Measurements from ENCODE around the gene ABHD4. TPM values are rescaled to one million over a fixed set of nuclear protein-coding genes. Genes with fewer than 3 reads are reported as not detected.

Gene ABHD4
- total and polyA plus RNA-seq, 11 donors, result 10.4 to 35.5 (median 24.3) TPM

- WGBS, 4 donors, result 74 to 88% (median 84%) methylated on average over 2 of the region's 2 CpGs
- Histone ChIP-seq H3K4me3 (no peak overlapping the region), H3K27me3 (peaks cover 0 to 5% (median 0%) of the 10 kb centered on the region in 9 donors), H3K4me1 (peaks cover 0 to 15% (median 7%) of the 10 kb centered on the region in 12 donors), H3K27ac (no peak overlapping the region), H3K36me3 (no peaks in the 10 kb centered on the region), H3K9me3 (no peaks in the 10 kb centered on the region)
- ATAC-seq (no peak), DNase-seq (no peak)
- TF ChIP-seq, protein P1, sequence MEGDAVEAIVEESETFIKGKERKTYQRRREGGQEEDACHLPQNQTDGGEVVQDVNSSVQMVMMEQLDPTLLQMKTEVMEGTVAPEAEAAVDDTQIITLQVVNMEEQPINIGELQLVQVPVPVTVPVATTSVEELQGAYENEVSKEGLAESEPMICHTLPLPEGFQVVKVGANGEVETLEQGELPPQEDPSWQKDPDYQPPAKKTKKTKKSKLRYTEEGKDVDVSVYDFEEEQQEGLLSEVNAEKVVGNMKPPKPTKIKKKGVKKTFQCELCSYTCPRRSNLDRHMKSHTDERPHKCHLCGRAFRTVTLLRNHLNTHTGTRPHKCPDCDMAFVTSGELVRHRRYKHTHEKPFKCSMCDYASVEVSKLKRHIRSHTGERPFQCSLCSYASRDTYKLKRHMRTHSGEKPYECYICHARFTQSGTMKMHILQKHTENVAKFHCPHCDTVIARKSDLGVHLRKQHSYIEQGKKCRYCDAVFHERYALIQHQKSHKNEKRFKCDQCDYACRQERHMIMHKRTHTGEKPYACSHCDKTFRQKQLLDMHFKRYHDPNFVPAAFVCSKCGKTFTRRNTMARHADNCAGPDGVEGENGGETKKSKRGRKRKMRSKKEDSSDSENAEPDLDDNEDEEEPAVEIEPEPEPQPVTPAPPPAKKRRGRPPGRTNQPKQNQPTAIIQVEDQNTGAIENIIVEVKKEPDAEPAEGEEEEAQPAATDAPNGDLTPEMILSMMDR (IDR thresholded peaks at IDR 0.05), result no peak
- no peak for TF ChIP-seq POLR2A (IDR thresholded peaks at IDR 0.05)
- intact Hi-C loops (cut with DNase I), result loop anchor here in 2 of 10 donors (10.0 kb wide), 2 partner anchors 121 to 171 kb away; partner anchors contain the start of gene OXA1L (in 1 of the 2)
Observed at GRCh38 chr14:22593601-22594000, 4.5 kb upstream of the ABHD4 start.

- H3K27me3 ChIP-seq, result peaks cover 0 to 5% (median 0%) of the 10 kb centered on the region in 9 donors
- no peak overlapping the region for H3K27ac ChIP-seq
- 44 to 60% (median 48%) methylated on average over 4 of the region's 4 CpGs for WGBS, 4 donors
- H3K4me3 ChIP-seq, result no peak overlapping the region
- H3K4me1 ChIP-seq, result peaks cover under 1 to 18% (median 10%) of the 10 kb centered on the region in 12 donors
- TF ChIP-seq, protein P1 (IDR thresholded peaks at IDR 0.05), result no peak
- no peak for TF ChIP-seq POLR2A (IDR thresholded peaks at IDR 0.05)
- no peak for ATAC-seq
- H3K9me3 ChIP-seq, result no peaks in the 10 kb centered on the region
- intact Hi-C loops (cut with DNase I), result loop anchor here in 2 of 10 donors (10.0 kb wide), 2 partner anchors 121 to 171 kb away; partner anchors contain the start of gene OXA1L (in 1 of the 2)
- no peaks in the 10 kb centered on the region for H3K36me3 ChIP-seq
- no peak for DNase-seq
Observed at GRCh38 chr14:22594156-22594716, 3.9 kb upstream of the ABHD4 start.

DNA sequence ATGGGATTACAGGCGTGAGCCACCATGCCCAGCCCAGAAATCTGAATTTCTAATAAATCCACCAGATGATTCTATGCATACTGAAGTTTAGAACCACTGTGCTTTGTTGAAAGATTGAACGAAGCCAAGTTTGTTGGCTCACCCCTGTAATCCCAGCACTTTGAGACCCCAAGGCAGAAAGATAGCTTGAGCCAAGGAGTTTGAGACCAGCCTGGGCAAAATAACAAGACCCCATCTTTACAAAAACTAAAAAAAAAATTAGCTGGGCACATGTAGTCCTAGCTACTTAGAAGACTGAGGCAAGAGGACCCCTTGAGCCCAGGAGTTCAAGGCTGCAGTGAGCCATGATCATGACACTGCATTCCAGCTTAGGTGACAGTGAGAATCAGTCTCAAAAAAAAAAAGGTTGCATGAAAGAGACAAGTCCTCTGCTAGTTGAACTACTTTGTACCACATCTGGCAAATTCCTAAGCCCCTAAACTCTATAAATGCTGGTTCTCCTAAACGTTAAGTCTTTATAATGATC, 1.7 kb upstream of the ABHD4 start:
- Histone ChIP-seq H3K36me3 (peaks cover 0 to 2% (median under 1%) of the 10 kb centered on the region in 9 donors), H3K4me3 (no peak overlapping the region), H3K4me1 (peaks cover 3 to 27% (median 17%) of the 10 kb centered on the region in 12 donors), H3K9me3 (no peaks in the 10 kb centered on the region), H3K27ac (no peak overlapping the region), H3K27me3 (peaks cover 0 to 5% (median 0%) of the 10 kb centered on the region in 9 donors)
- 80 to 94% (median 87%) methylated on average over 3 of the region's 3 CpGs for WGBS, 4 donors
- ATAC-seq (no peak), DNase-seq (no peak)
- intact Hi-C loops (cut with DNase I), result loop anchor here in 2 of 10 donors (10.0 kb wide), 2 partner anchors 118 to 168 kb away; partner anchors contain the start of gene OXA1L (in 1 of the 2)
- TF ChIP-seq POLR2A (IDR thresholded peaks at IDR 0.05), result no peak
- TF ChIP-seq, protein P1 (IDR thresholded peaks at IDR 0.05), result no peak

DNA sequence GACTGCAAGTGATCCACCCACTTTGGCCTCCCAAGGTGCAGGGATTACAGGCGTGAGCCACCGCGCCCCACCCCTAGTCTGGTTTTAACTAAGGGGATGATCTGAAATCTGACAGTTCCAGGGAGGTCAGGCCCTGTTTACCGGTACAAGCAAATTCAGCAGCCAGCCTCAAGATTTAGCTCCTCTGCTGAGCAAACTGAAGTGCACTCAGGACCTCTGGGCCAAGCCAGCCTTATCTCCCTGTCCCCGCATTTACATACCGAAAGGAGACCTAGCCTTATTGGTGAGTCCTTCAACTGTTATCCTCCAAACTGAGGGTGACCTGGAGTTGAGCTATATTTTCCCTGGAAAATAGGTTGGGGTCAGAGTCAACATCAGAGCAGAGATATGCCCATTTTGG, 835 bp upstream of the ABHD4 start:
- H3K27ac ChIP-seq, result peak overlapping the region in 3 of 12 donors; percentile 59 to 89 (median 85)
- peak overlapping the region in 7 of 12 donors; percentile 71 to 91 (median 85) for H3K4me3 ChIP-seq
- H3K9me3 ChIP-seq, result no peaks in the 10 kb centered on the region
- intact Hi-C loops (cut with DNase I), result loop anchor here in 2 of 10 donors (10.0 kb wide), 2 partner anchors 118 to 168 kb away; partner anchors contain the start of gene OXA1L (in 1 of the 2)
- TF ChIP-seq POLR2A (IDR thresholded peaks at IDR 0.05), result no peak
- TF ChIP-seq, protein P1 (IDR thresholded peaks at IDR 0.05), result no peak
- H3K4me1 ChIP-seq, result peaks cover 3 to 27% (median 17%) of the 10 kb centered on the region in 12 donors
- DNase-seq (no peak), ATAC-seq (no peak)
- WGBS, 4 donors, result 84 to 92% (median 89%) methylated on average over 6 of the region's 6 CpGs
- H3K27me3 ChIP-seq, result peaks cover 0 to 5% (median 0%) of the 10 kb centered on the region in 9 donors
- peaks cover 0 to 11% (median 9%) of the 10 kb centered on the region in 9 donors for H3K36me3 ChIP-seq
